Choroid plexus epithelial cell (primary cell): ENCODE results near the gene DNAJB14.
"Not testable (repeated sequence)": the region's sequence is repeated elsewhere in the genome, so short reads cannot be mapped to it uniquely, and the experiment has no call there.

ENCODE experiments used
- DNase-seq: peaks from one replicate; pipeline ENCODE4 v3.0.0-alpha.2; 2010; ENCODE audit warnings: low read depth
- H3K4me3 ChIP-seq: 2 replicates; pipeline ENCODE4 v1.5.1; 2011; ENCODE audit warnings: low read depth, mild to moderate bottlenecking, control low read depth, low read length, moderate library complexity
- TF ChIP-seq, protein P1 (sequence below): conservative IDR thresholded peaks from 2 replicates; pipeline ENCODE4 v1.5.1; 2011; ENCODE audit warnings: low read depth, mild to moderate bottlenecking, control low read depth, inconsistent platforms, low read length, moderate library complexity

The DNAJB14 gene

DNA sequence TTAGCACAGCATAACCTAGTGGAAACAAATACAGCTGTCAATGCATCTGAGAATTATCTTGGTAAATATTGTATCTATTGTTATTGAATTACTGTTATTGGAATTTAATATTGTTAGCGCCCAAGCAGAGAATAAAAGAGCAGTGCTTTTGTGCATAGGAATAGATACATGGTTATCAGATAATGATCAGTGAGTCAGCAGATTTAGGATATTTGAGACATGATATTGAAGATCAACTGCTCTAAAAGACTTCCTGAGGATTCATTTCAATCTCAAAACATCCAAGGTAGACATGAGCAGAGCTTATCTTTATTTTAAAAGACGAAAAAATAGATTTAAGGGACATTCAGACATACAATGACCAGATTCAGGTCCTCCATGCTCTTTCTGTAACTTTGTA, 14.2 kb upstream of the DNAJB14 start:
- TF ChIP-seq, protein P1, sequence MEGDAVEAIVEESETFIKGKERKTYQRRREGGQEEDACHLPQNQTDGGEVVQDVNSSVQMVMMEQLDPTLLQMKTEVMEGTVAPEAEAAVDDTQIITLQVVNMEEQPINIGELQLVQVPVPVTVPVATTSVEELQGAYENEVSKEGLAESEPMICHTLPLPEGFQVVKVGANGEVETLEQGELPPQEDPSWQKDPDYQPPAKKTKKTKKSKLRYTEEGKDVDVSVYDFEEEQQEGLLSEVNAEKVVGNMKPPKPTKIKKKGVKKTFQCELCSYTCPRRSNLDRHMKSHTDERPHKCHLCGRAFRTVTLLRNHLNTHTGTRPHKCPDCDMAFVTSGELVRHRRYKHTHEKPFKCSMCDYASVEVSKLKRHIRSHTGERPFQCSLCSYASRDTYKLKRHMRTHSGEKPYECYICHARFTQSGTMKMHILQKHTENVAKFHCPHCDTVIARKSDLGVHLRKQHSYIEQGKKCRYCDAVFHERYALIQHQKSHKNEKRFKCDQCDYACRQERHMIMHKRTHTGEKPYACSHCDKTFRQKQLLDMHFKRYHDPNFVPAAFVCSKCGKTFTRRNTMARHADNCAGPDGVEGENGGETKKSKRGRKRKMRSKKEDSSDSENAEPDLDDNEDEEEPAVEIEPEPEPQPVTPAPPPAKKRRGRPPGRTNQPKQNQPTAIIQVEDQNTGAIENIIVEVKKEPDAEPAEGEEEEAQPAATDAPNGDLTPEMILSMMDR = no peak
- DNase-seq = no peak

GRCh38 chr4:99958207-99958606, 11.8 kb upstream of the DNAJB14 start:
- DNase-seq, H3K4me3 ChIP-seq: not testable (repeated sequence)

More for the DNA sequence above, 14.2 kb upstream of the DNAJB14 start:
- H3K4me3 ChIP-seq = no peak overlapping the region

DNA sequence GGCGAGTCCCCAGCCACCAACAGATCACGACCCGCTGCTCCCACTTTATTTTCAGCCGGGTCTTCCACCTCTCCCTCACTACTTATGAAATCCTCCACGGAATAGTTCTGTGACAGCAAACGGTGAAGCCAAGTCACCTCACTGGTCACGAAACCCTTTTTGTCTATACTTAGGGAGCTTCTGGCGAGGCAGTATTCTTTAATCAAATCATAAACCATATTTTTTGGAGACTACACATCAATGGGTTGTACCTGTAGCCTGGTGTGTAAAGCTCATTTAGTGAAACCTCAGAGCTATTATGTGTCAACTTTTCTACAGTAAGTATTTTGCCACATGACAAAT, 4.5 kb upstream of the DNAJB14 start:
- peak overlapping the region; percentile 92 for H3K4me3 ChIP-seq
- DNase-seq = no peak
- TF ChIP-seq, protein P1 = no peak

DNA sequence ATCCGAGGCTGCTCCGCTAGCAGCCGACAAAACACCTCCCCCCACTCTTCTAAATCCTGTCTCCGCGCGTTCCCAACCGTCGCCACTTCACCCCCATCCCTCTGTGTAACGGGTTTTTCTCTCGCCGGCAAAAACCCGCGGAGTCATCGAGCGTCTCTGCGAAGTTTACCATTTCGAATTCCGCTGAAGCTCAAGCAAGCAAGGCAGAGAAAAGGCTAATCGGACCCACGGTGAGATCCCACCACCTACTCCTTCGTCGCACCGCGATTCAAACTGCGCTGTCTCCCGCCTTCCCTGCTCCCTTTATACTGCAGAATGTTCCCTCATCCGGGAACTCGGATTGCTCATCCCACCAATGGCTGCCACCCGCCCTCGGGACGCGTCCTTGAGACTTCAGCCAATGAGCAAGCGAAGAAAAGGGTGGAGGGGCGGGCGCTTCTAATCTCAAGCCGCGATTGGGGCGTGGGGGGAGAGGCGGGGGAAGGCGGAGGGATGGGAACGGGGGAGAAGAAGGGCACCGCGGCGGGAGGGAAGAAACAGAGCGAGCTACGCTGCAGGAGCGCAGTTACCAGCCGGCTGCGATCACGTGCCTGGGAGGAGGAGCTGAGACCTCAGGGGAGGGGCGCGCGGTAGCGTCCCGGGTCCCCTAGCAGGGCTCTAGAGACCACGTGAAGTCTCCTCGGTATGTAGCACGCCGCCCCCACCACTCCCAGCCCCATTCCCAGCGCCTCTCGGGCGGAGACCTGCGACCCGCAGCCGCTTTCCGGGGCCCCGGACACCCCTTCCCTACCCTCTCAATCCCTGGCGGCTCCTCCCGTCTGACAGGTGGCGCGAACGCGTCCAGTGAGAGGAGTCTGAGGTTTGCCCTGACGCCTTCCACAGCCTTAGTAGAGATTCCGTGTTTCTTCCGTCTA, 3.8 kb upstream of the DNAJB14 start, which contains the start of gene H2AZ1:
H2AZ1 (minus strand) TSS at position 277 of the 914 bp plus-strand sequence; CDS start at position 172, 105 bp downstream.
- TF ChIP-seq, protein P1 = no peak
- peak within 1 kb of the TSS; percentile 92 for H3K4me3 ChIP-seq

GRCh38 chr4:99949034-99949998, 2.9 kb upstream of the DNAJB14 start:
- TF ChIP-seq, protein P1 = peak; percentile 94
- DNase-seq = peak; percentile 97
- H3K4me3 ChIP-seq = peak overlapping the region; percentile 90

More for the DNA sequence above, 3.8 kb upstream of the DNAJB14 start, which contains the start of gene H2AZ1:
- DNase-seq = peak; percentile 100

DNA sequence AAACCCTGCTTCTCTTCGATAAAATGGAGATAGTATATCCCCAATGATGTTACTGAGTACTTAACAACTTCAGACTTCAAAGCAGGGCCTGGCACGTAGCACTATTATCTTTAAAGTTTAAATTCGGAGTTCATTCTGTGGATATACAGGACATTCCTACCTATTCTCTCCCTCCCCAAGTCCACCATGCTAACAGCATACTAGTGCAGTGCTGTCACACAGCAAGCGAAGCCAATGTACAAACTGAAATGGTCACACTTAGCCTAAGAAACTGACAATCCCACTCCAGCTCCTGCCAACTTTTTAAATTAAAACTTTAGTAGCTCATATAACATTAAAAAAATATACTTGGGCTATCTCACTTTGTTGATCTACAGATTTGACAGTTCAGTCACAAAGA, 1.2 kb upstream of the DNAJB14 start:
- H3K4me3 ChIP-seq = no peak overlapping the region
- DNase-seq = no peak
- TF ChIP-seq, protein P1 = no peak

DNA sequence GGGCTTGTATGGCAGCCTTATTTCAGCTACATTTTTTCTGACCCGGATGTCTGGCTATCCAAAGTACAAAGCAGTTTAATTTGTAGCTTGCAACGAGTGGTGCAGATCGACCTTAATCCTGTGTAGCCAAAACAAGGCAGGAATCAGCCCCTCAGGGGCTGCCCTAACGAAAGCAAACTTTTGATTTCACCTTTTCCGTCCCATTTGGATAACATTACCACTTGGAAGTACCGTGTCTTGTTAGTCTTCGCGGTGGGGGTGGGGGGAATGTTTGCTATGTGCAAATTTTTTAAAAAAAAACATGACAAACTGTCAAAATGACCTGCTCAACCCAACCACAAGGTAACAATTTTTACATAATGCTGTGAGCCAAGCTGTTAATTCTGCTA, 766 bp upstream of the DNAJB14 start:
- peak; percentile 33 for DNase-seq
- TF ChIP-seq, protein P1 = no peak
- H3K4me3 ChIP-seq = peak overlapping the region; percentile 81
